Liver (tissue), 3 donors: ENCODE results near the gene ANKRD11.

ENCODE experiments used
- ATF3 ChIP-seq: IDR thresholded peaks from 2 replicates; pipeline ENCODE4 v1.6.1; 2016; ENCODE audit warnings: antibody characterized with exemption
- CTCF ChIP-seq: fragments of 150-350 bp; IDR thresholded peaks from 2 replicates; pipeline ENCODE4 v1.5.1; 2017; ENCODE audit warnings: improper control_type of control experiment, low read depth, low read length; ENCODE audit not compliant: missing input control
- GABPA ChIP-seq, 2 donors: IDR thresholded peaks in 1 of 2; conservative IDR thresholded peaks in 1 of 2; 2 replicates each; pipeline ENCODE4 v1.6.1; 2016; ENCODE audit warnings: antibody characterized with exemption in 2 of 2, mild to moderate bottlenecking in 1 of 2, moderate library complexity in 1 of 2
- HNF4A ChIP-seq, 2 donors: conservative IDR thresholded peaks; 2 replicates each; pipeline ENCODE4 v1.6.1; 2016; ENCODE audit warnings: antibody characterized with exemption in 2 of 2, mild to moderate bottlenecking in 2 of 2
- JUND ChIP-seq, 2 donors: IDR thresholded peaks; 2 replicates each; pipeline ENCODE4 v1.6.1; 2016; ENCODE audit warnings: antibody characterized with exemption in 2 of 2
- MAX ChIP-seq: IDR thresholded peaks from 2 replicates; pipeline ENCODE4 v1.6.1; 2016; ENCODE audit warnings: antibody characterized with exemption
- RAD21 ChIP-seq, 2 donors: IDR thresholded peaks; 2 replicates each; pipeline ENCODE4 v1.6.1; 2016; ENCODE audit warnings: antibody characterized with exemption in 2 of 2, mild to moderate bottlenecking in 2 of 2
- REST ChIP-seq: IDR thresholded peaks from 2 replicates; pipeline ENCODE4 v1.6.1; 2016; ENCODE audit warnings: antibody characterized with exemption, mild to moderate bottlenecking
- SP1 ChIP-seq: IDR thresholded peaks from 2 replicates; pipeline ENCODE4 v1.6.1; 2018; ENCODE audit warnings: antibody characterized with exemption, mild to moderate bottlenecking
- TAF1 ChIP-seq: conservative IDR thresholded peaks from 2 replicates; pipeline ENCODE4 v1.6.1; 2016; ENCODE audit warnings: antibody characterized with exemption, mild to moderate bottlenecking
- YY1 ChIP-seq: IDR thresholded peaks from 2 replicates; pipeline ENCODE4 v1.6.1; 2016; ENCODE audit warnings: antibody characterized with exemption, mild to moderate bottlenecking
- donor health status: healthy.
- donor health status: healthy.

GRCh38 chr16:89279666-89280481 is 210.5 kb downstream of the ANKRD11 start:
- TF ChIP-seq MAX = no peak
- TF ChIP-seq CTCF = no peak
- no peak for TF ChIP-seq ATF3
- no peak for TF ChIP-seq JUND (IDR thresholded peaks at IDR 0.05)
- no peak for TF ChIP-seq YY1
- TF ChIP-seq GABPA (IDR thresholded peaks at IDR 0.05 in 1 of 2, conservative IDR thresholded peaks at IDR 0.05 in 1 of 2) = no peak
- no peak for TF ChIP-seq SP1
- no peak for TF ChIP-seq REST
- TF ChIP-seq HNF4A (conservative IDR thresholded peaks at IDR 0.05) = no peak
- TF ChIP-seq RAD21 (IDR thresholded peaks at IDR 0.05) = no peak
- TF ChIP-seq TAF1 = no peak
